HepG2 (cell line): Measurements from ENCODE around the gene ETV3L.

Experiments
- AFF4 ChIP-seq: sonication (generic); formaldehyde crosslinking; IDR thresholded peaks from 2 replicates; pipeline ENCODE4 v1.4.0; 2020; ENCODE audit warnings: missing genetic modification reagents
- BCL3 ChIP-seq: sonication (generic); formaldehyde crosslinking; IDR thresholded peaks from 2 replicates; pipeline ENCODE4 v1.5.1; 2020; ENCODE audit warnings: mild to moderate bottlenecking, missing genetic modification reagents, moderate library complexity
- CTCF ChIP-seq: sonication (generic); formaldehyde crosslinking; IDR thresholded peaks from 2 replicates; pipeline ENCODE4 v1.5.0; 2020; ENCODE audit warnings: mild to moderate bottlenecking, missing genetic modification reagents, moderate library complexity
- FOXA3 ChIP-seq: IDR thresholded peaks from 2 replicates; pipeline ENCODE4 v1.6.1; 2016; ENCODE audit warnings: missing genetic modification reagents, missing compliant biosample characterization
- NCOA5 ChIP-seq: sonication (generic); formaldehyde crosslinking; IDR thresholded peaks from 2 replicates; pipeline ENCODE4 v1.4.0; 2020; ENCODE audit warnings: missing genetic modification reagents
- RAD51 ChIP-seq: fragments of 450-650 bp; IDR thresholded peaks from 2 replicates; pipeline ENCODE4 v1.6.1; 2016; ENCODE audit warnings: borderline replicate concordance
- THAP9 ChIP-seq: sonication (generic); formaldehyde crosslinking; IDR thresholded peaks from 2 replicates; pipeline ENCODE4; 2020; ENCODE audit warnings: missing genetic modification reagents, mild to moderate bottlenecking, borderline replicate concordance
- ZBTB25 ChIP-seq: IDR thresholded peaks from 2 replicates; pipeline ENCODE4 v1.6.1; 2018; ENCODE audit warnings: missing genetic modification reagents

- TF ChIP-seq AFF4 (CRISPR knock-in tag) (no peak), NCOA5 (no peak), ZBTB25 (CRISPR knock-in tag) (no peak), BCL3 (no peak), FOXA3 (CRISPR knock-in tag) (no peak), THAP9 (CRISPR knock-in tag) (no peak), RAD51 (no peak), CTCF (CRISPR knock-in tag) (no peak)
Measured at GRCh38 chr1:157090771-157091170, 8.8 kb downstream of the ETV3L start.
